ENCODE results near the gene DCLRE1A.

The DCLRE1A gene

DNA sequence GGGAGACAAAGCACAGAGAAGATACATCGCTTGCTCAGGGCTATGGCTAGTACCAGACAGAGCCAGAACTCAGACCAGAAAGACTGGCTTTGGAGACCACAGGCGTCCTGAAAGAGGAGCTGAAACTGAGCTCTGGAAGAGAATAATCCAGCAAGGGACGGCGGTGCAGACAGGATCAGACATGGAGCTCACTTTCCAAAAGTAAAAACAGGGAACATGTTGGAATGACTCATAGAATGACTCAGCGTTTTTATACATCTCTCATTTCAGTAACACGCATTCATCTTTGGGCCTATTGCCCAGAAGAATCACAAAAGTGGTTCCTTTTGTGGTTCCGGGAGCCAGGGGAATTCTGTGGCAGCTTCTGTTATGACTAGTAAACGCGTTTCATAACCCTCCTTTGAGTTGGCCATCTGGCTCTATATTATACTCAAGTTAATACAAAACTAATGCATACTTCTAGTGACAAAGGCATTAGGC lies 65.2 kb downstream of the DCLRE1A start:
- DNase-seq (ENCODE audit: low read depth in 2 of 2): no peak
